Thyroid gland (tissue), 4 donors: ENCODE data around the gene CHDH.

Experiments
- POLR2A ChIP-seq, 2 donors: fragments of 450-650 bp; IDR thresholded peaks; one replicate each; pipeline ENCODE4 v1.6.1; 2017; ENCODE audit warnings: antibody characterized with exemption in 2 of 2, mild to moderate bottlenecking in 2 of 2, moderate library complexity in 1 of 2
- TF ChIP-seq, protein P1 (sequence below), 6 experiments: fragments of 200-600 bp in 3 of 6; fragments of 450-650 bp in 3 of 6; sonication (generic) in 3 of 6; IDR thresholded peaks; one replicate each; pipeline ENCODE4 v1.5.1; 2016 to 2019; ENCODE audit warnings: antibody characterized with exemption in 6 of 6, mild to moderate bottlenecking in 2 of 6, inconsistent platforms in 1 of 6, moderate library complexity in 1 of 6

DNA sequence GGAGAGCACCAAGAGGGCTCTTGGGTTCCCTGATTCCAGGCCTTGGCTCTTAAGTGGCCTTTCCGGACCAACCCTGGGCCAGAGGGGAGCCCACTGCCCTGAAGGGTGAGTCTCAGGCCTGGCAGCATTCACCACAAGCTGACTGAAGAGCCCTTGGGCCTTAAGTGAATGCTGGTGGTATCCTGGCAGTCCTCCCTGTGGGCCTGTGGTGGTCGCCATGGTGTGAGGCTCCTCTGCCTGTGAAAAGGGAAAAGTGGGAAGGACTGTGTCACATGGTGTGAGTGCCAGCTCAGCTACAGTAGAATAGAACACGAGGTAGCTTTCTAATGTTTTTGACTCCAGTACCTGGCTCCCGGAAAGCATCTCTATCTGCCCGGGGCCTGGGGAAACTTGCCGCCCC lies 15.3 kb downstream of the CHDH start:
- TF ChIP-seq, protein P1, sequence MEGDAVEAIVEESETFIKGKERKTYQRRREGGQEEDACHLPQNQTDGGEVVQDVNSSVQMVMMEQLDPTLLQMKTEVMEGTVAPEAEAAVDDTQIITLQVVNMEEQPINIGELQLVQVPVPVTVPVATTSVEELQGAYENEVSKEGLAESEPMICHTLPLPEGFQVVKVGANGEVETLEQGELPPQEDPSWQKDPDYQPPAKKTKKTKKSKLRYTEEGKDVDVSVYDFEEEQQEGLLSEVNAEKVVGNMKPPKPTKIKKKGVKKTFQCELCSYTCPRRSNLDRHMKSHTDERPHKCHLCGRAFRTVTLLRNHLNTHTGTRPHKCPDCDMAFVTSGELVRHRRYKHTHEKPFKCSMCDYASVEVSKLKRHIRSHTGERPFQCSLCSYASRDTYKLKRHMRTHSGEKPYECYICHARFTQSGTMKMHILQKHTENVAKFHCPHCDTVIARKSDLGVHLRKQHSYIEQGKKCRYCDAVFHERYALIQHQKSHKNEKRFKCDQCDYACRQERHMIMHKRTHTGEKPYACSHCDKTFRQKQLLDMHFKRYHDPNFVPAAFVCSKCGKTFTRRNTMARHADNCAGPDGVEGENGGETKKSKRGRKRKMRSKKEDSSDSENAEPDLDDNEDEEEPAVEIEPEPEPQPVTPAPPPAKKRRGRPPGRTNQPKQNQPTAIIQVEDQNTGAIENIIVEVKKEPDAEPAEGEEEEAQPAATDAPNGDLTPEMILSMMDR (IDR thresholded peaks at IDR 0.05): no peak
- TF ChIP-seq POLR2A (IDR thresholded peaks at IDR 0.05): no peak
